ENCODE data around the gene SCTR. TPM values are rescaled to one million over a fixed set of nuclear protein-coding genes. Genes with fewer than 3 reads are reported as not detected.

The SCTR gene
- total and polyA plus RNA-seq, 2 of the 13 experiments (the other 11 are each of a cell fraction or from before 2014, with no cell fraction given) = not detected

- TF ChIP-seq ARNTL (CRISPR knock-in tag; IDR thresholded peaks at IDR 0.05) = no peak; the same call in none of the 2 replicates
- no peak for TF ChIP-seq RFX3 (CRISPR knock-in tag; IDR thresholded peaks at IDR 0.05)
- TF ChIP-seq TIGD3 (CRISPR knock-in tag; IDR thresholded peaks at IDR 0.05; ENCODE audit: borderline replicate concordance) = peak; percentile 83; the same call in 1 of the 2 replicates
- peak; percentile 55; the same call in 1 of the 3 replicates for TF ChIP-seq MXI1 (IDR thresholded peaks at IDR 0.05; ENCODE audit: borderline replicate concordance, low read depth, low read length)
- 0 out of 2 replicates have a peak, but pooled peaks have one; percentile 67 for TF ChIP-seq KLF13 (CRISPR knock-in tag; IDR thresholded peaks at IDR 0.05)
- 0 out of 2 replicates have a peak, but pooled peaks have one; percentile 36 for TF ChIP-seq E2F5 (CRISPR knock-in tag; conservative IDR thresholded peaks at IDR 0.05)
- TF ChIP-seq ZNF460 (CRISPR knock-in tag; IDR thresholded peaks at IDR 0.05; ENCODE audit: borderline replicate concordance) = peak; percentile 53; the same call in 1 of the 2 replicates
- TF ChIP-seq MLX (CRISPR knock-in tag; IDR thresholded peaks at IDR 0.05) = peak; percentile 56; the same call in 1 of the 2 replicates
- TF ChIP-seq ZNF441 (CRISPR knock-in tag; IDR thresholded peaks at IDR 0.05; ENCODE audit: borderline replicate concordance) = peak; percentile 58; the same call in 1 of the 2 replicates
- TF ChIP-seq PHF20 (CRISPR knock-in tag; IDR thresholded peaks at IDR 0.05) = no peak
- no peak for TF ChIP-seq ZNF207 (IDR thresholded peaks at IDR 0.05; ENCODE audit: borderline replicate concordance)
- peak; percentile 76; the same call in 1 of the 2 replicates for TF ChIP-seq NFE2L1 (CRISPR knock-in tag; IDR thresholded peaks at IDR 0.05; ENCODE audit: borderline replicate concordance)
- no peak for TF ChIP-seq NFIB (CRISPR knock-in tag; IDR thresholded peaks at IDR 0.05; ENCODE audit: borderline replicate concordance)
- TF ChIP-seq TFDP2 (CRISPR knock-in tag; IDR thresholded peaks at IDR 0.05) = peak; percentile 70; the same call in 1 of the 2 replicates
- no peak for TF ChIP-seq MBD4 (IDR thresholded peaks at IDR 0.05; ENCODE audit: borderline replicate concordance, low read length)
- no peak for TF ChIP-seq CREB3 (CRISPR knock-in tag; IDR thresholded peaks at IDR 0.05)
- TF ChIP-seq ZNF687 (CRISPR knock-in tag; IDR thresholded peaks at IDR 0.05) = peak; percentile 89
- peak; percentile 59 for TF ChIP-seq ZNF883 (CRISPR knock-in tag; IDR thresholded peaks at IDR 0.05; ENCODE audit: not compliant biosample characterization)
- no peak; the same call in 1 of the 2 replicates for TF ChIP-seq HMG20B (CRISPR knock-in tag; conservative IDR thresholded peaks at IDR 0.05)
Observed at GRCh38 chr2:119431155-119431975, 92.9 kb downstream of the SCTR start, which contains the start of gene TMEM37 (continued).
